Thyroid gland (tissue), 4 donors: Measurements from ENCODE around the gene CELSR2. TPM values are rescaled to one million over a fixed set of nuclear protein-coding genes. Genes with fewer than 3 reads are reported as not detected.

ENCODE experiments used
- DNase-seq, 2 donors: peaks; one replicate each; pipeline ENCODE4 v3.0.0-alpha.2; 2019
- H3K27ac ChIP-seq, 3 donors: fragments of 200-600 bp; sonication (generic); 1 replicate in 2 of 3; 2 replicates in 1 of 3; pipeline ENCODE4 v1.5.1; 2016 to 2019; ENCODE audit warnings: mild to moderate bottlenecking in 1 of 3, moderate library complexity in 1 of 3
- H3K27me3 ChIP-seq: fragments of 200-600 bp; sonication (generic); one replicate; pipeline ENCODE4 v1.5.1; 2019
- H3K36me3 ChIP-seq, 2 donors: fragments of 200-600 bp; sonication (generic); one replicate each; pipeline ENCODE4 v1.5.1; 2016 to 2019
- H3K4me1 ChIP-seq, 2 donors: fragments of 200-600 bp; sonication (generic); one replicate each; pipeline ENCODE4 v1.5.1; 2017 to 2019
- H3K4me3 ChIP-seq, 3 donors: fragments of 200-600 bp; sonication (generic); replicated peaks in 1 of 3; 1 replicate in 2 of 3; 2 replicates in 1 of 3; pipeline ENCODE4 v1.5.1; 2016; ENCODE audit warnings: mild to moderate bottlenecking in 1 of 3
- H3K9me3 ChIP-seq: fragments of 200-600 bp; sonication (generic); one replicate; pipeline ENCODE4 v1.5.1; 2017
- CTCF ChIP-seq, 6 experiments: fragments of 200-600 bp in 3 of 6; fragments of 450-650 bp in 3 of 6; sonication (generic) in 3 of 6; IDR thresholded peaks; one replicate each; pipeline ENCODE4 v1.5.1; 2016 to 2019; ENCODE audit warnings: antibody characterized with exemption in 6 of 6, mild to moderate bottlenecking in 2 of 6, inconsistent platforms in 1 of 6, moderate library complexity in 1 of 6
- POLR2A ChIP-seq, 2 donors: fragments of 450-650 bp; IDR thresholded peaks; one replicate each; pipeline ENCODE4 v1.6.1; 2017; ENCODE audit warnings: antibody characterized with exemption in 2 of 2, mild to moderate bottlenecking in 2 of 2, moderate library complexity in 1 of 2
- WGBS, 2 donors: methylation state at CpG; one replicate each; pipeline ENCODE4 v1.1.5; 2017; 5-methylcytosine and 5-hydroxymethylcytosine counted together
- intact Hi-C: fragments of 100-400 bp; cut with DNase I; formaldehyde crosslinking; loops from one replicate; pipeline ENCODE4 v1.15.1; 2023
- total RNA-seq, 4 donors: library from RNA; depleted of rRNA; stranded (reverse); fragments of >200 nt; gene quantifications; one replicate each; pipeline ENCODE4 v1.2.3, GENCODE V29; 2016

Gene CELSR2
- total RNA-seq, 4 donors from 2014 or later = 23.5 to 54.9 (median 47.6) TPM

- Histone ChIP-seq H3K4me3 (peak overlapping the region in 1 of 3 donors; percentile 26), H3K36me3 (no peaks in the 10 kb centered on the region), H3K27me3 (no peaks in the 10 kb centered on the region), H3K9me3 (no peaks in the 10 kb centered on the region), H3K27ac (peak overlapping the region; percentile 92 to 99 (median 99)), H3K4me1 (peaks cover 43 to 64% of the 10 kb centered on the region in 2 donors)
- intact Hi-C loops = loop anchor here (10.0 kb wide), 1 partner anchor 232 kb away; the partner anchor contains the start of gene ATXN7L2
- peak in 2 of 6 experiments; percentile 15 to 22 for TF ChIP-seq CTCF (IDR thresholded peaks at IDR 0.05)
- TF ChIP-seq POLR2A (IDR thresholded peaks at IDR 0.05) = peak in 1 of 2 donors; percentile 70
- DNase-seq = peak; percentile 94 to 96
- WGBS, 2 donors = 67 to 69% methylated on average over 16 to 32 of the region's 33 CpGs
Measured at GRCh38 chr1:109252893-109253802, 3.8 kb downstream of the CELSR2 start.

GRCh38 chr1:109253803-109254620 lies 4.7 kb downstream of the CELSR2 start:
- intact Hi-C loops = loop anchor here (10.0 kb wide), 1 partner anchor 231 kb away; the partner anchor contains the start of gene ATXN7L2
- TF ChIP-seq POLR2A (IDR thresholded peaks at IDR 0.05) (no peak), CTCF (IDR thresholded peaks at IDR 0.05) (no peak)
- 18 to 39% methylated on average over 6 of the region's 9 CpGs for WGBS, 2 donors
- H3K4me1 ChIP-seq = peaks cover 43 to 60% of the 10 kb centered on the region in 2 donors
- H3K36me3 ChIP-seq = peaks cover 2 to 5% of the 10 kb centered on the region in 2 donors
- DNase-seq = peak; percentile 93 to 94
- H3K4me3 ChIP-seq = peak overlapping the region in 1 of 3 donors; percentile 26
- H3K27ac ChIP-seq = peak overlapping the region; percentile 92 to 99 (median 99)
- no peaks in the 10 kb centered on the region for H3K9me3 ChIP-seq
- no peaks in the 10 kb centered on the region for H3K27me3 ChIP-seq

- intact Hi-C loops = loop anchor here (10.0 kb wide), 1 partner anchor 230 kb away; the partner anchor contains the start of gene ATXN7L2
- peak overlapping the region in 1 of 3 donors; percentile 21 for H3K4me3 ChIP-seq
- peak; percentile 66 to 69 for DNase-seq
- peaks cover 4 to 7% of the 10 kb centered on the region in 2 donors for H3K36me3 ChIP-seq
- H3K9me3 ChIP-seq = no peaks in the 10 kb centered on the region
- TF ChIP-seq POLR2A (IDR thresholded peaks at IDR 0.05) = peak in 1 of 2 donors; percentile 36
- peak in 1 of 6 experiments; percentile 12 for TF ChIP-seq CTCF (IDR thresholded peaks at IDR 0.05)
- WGBS, 2 donors = 26 to 31% methylated on average over 3 to 6 of the region's 7 CpGs
- H3K27ac ChIP-seq = peak overlapping the region; percentile 92 to 99 (median 99)
- peaks cover 43 to 57% of the 10 kb centered on the region in 2 donors for H3K4me1 ChIP-seq
- no peaks in the 10 kb centered on the region for H3K27me3 ChIP-seq
Measured at GRCh38 chr1:109254621-109255096, 5.3 kb downstream of the CELSR2 start.

DNA sequence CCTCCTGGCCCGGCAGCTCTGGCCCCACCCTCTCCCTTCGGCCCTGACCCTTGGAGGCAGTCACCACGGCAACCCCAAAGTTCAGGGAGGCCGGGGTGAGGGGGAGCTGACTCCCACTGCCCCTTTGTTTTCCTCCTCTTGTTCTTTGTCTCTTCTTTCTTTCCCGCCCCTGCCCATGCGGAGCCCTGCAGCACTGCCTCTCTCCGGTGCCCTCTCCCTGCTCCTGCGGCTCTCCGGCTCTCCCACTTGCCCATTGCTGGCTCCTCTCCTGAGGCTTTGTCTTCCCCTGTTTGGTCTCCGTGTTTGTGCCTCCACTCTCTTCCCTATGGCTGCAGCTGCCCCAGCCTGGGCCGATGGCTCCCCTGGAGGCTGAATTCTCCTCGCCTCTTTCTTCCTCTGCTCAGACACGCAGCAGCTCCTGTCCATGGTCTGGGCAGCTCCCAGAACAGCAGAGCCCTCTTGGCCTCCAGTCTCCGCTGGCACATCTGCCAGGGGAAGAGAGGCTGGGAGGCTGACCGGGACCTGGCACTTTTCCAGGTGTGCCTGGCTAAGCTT lies 5.8 kb downstream of the CELSR2 start:
- H3K27ac ChIP-seq = peak overlapping the region; percentile 92 to 99 (median 99)
- no peaks in the 10 kb centered on the region for H3K9me3 ChIP-seq
- intact Hi-C loops = loop anchor here (10.0 kb wide), 1 partner anchor 230 kb away; the partner anchor contains the start of gene ATXN7L2
- peaks cover 42 to 55% of the 10 kb centered on the region in 2 donors for H3K4me1 ChIP-seq
- peaks cover 4 to 7% of the 10 kb centered on the region in 2 donors for H3K36me3 ChIP-seq
- 44 to 46% methylated on average over 15 of the region's 15 CpGs for WGBS, 2 donors
- H3K27me3 ChIP-seq = no peaks in the 10 kb centered on the region
- H3K4me3 ChIP-seq = peak overlapping the region in 1 of 3 donors; percentile 21
- TF ChIP-seq POLR2A (IDR thresholded peaks at IDR 0.05) (no peak), CTCF (IDR thresholded peaks at IDR 0.05) (no peak)
- no peak for DNase-seq
